Endothelial cell of umbilical vein (primary cell): Measurements from ENCODE around the gene ITPRID2.

Experiments
- POLR2AphosphoS5 ChIP-seq: IDR thresholded peaks from 2 replicates; pipeline ENCODE4 v1.6.1; 2012; ENCODE audit warnings: low read depth, mild to moderate bottlenecking, control low read depth, low read length, moderate library complexity; ENCODE audit not compliant: insufficient read depth
- TF ChIP-seq, protein P1 (sequence below), 2 donors: IDR thresholded peaks; 1 replicate in 1 of 2; 2 replicates in 1 of 2; pipeline ENCODE4 v1.5.1; 2011; ENCODE audit warnings: low read length in 2 of 2, mild to moderate bottlenecking in 2 of 2, moderate library complexity in 2 of 2, control low read depth in 1 of 2, inconsistent platforms in 1 of 2, low read depth in 1 of 2; ENCODE audit not compliant: insufficient read depth in 1 of 2; ENCODE audit errors: extremely low read depth in 1 of 2

DNA sequence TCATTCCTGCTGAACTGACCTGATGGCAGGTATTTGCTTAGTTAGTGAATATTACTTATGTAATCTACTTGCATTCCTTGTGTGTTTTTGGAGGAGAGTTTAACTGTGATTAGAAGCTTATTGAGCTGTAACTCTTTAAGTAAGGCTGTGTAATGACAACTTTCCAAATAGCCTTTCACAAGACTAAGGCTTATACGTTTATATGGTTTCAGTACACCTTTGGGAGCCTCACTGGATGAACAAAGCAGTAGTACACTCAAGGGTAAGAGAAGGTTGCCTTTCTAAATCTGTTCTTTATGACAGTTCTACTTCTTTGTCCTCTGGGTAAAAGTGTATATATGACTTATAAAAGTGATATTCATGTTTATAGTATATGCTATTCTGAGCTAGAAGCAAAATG is 4.3 kb downstream of the ITPRID2 start:
- TF ChIP-seq, protein P1, sequence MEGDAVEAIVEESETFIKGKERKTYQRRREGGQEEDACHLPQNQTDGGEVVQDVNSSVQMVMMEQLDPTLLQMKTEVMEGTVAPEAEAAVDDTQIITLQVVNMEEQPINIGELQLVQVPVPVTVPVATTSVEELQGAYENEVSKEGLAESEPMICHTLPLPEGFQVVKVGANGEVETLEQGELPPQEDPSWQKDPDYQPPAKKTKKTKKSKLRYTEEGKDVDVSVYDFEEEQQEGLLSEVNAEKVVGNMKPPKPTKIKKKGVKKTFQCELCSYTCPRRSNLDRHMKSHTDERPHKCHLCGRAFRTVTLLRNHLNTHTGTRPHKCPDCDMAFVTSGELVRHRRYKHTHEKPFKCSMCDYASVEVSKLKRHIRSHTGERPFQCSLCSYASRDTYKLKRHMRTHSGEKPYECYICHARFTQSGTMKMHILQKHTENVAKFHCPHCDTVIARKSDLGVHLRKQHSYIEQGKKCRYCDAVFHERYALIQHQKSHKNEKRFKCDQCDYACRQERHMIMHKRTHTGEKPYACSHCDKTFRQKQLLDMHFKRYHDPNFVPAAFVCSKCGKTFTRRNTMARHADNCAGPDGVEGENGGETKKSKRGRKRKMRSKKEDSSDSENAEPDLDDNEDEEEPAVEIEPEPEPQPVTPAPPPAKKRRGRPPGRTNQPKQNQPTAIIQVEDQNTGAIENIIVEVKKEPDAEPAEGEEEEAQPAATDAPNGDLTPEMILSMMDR (IDR thresholded peaks at IDR 0.05; ENCODE audit: extremely low read depth in 1 of 2, insufficient read depth in 1 of 2, low read depth in 1 of 2, low read length in 2 of 2), result no peak
- TF ChIP-seq POLR2AphosphoS5, result no peak
